Measurements from ENCODE around the gene TNFRSF13B. TPM values are rescaled to one million over a fixed set of nuclear protein-coding genes. Genes with fewer than 3 reads are reported as not detected.
"Not testable (repeated sequence)": the region's sequence is repeated elsewhere in the genome, so short reads cannot be mapped to it uniquely, and the experiment has no call there.

TNFRSF13B gene
- total RNA-seq, 1 donor from 2014 or later = not detected

DNA sequence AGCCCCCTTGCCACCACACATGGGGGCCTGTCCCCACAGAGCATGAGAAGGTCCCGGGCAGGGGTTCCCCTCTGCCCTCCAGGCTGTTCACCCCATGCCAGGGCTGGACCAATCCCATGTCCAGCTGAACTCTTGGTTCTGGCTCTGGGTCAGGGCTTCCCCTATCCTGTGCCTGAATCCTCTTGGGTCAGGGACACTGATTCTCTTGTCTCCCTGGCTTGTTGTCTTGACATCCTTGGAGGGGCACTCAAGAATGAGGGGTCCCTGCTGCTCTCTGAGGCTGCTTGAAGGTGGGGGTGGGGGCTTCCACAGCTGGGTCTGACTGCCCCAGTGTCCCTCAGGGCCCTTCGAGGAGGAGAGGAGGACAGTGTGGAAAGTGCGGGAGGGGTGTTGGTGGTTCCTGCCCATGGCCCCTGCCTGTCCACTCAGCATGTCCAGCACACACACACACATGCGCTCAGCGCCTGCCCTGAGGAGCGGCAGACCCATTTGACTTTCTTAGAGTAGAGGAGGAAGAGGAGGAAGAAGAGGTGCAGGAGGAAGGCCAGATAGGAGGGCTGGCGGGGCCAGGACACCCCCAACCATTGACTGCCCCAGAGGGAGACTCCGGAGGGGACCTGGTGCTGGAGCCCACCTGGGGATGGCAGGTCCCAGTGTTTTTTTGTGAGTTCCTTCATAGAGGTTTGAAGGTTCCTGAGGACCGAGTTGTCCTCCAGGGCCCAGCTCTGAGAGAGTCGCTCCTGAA is 47.0 kb downstream of the TNFRSF13B start:
- H3K9me3 Mint-ChIP-seq (ENCODE audit: low read depth) = no peaks in the 10 kb centered on the region
- H3K4me3 Mint-ChIP-seq (ENCODE audit: low read depth) = no peak overlapping the region
- TF ChIP-seq, protein P1, sequence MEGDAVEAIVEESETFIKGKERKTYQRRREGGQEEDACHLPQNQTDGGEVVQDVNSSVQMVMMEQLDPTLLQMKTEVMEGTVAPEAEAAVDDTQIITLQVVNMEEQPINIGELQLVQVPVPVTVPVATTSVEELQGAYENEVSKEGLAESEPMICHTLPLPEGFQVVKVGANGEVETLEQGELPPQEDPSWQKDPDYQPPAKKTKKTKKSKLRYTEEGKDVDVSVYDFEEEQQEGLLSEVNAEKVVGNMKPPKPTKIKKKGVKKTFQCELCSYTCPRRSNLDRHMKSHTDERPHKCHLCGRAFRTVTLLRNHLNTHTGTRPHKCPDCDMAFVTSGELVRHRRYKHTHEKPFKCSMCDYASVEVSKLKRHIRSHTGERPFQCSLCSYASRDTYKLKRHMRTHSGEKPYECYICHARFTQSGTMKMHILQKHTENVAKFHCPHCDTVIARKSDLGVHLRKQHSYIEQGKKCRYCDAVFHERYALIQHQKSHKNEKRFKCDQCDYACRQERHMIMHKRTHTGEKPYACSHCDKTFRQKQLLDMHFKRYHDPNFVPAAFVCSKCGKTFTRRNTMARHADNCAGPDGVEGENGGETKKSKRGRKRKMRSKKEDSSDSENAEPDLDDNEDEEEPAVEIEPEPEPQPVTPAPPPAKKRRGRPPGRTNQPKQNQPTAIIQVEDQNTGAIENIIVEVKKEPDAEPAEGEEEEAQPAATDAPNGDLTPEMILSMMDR (IDR thresholded peaks at IDR 0.05; ENCODE audit: unreplicated experiment) = no peak
- DNase-seq (ENCODE audit: low spot score, unreplicated experiment) = no peak
- H3K4me1 Mint-ChIP-seq (ENCODE audit: low read depth) = no peaks in the 10 kb centered on the region
- no peak overlapping the region for H3K27ac Mint-ChIP-seq
- H3K27me3 Mint-ChIP-seq = peaks cover 2% of the 10 kb centered on the region
- no peaks in the 10 kb centered on the region for H3K36me3 Mint-ChIP-seq (ENCODE audit: insufficient read depth)

DNA sequence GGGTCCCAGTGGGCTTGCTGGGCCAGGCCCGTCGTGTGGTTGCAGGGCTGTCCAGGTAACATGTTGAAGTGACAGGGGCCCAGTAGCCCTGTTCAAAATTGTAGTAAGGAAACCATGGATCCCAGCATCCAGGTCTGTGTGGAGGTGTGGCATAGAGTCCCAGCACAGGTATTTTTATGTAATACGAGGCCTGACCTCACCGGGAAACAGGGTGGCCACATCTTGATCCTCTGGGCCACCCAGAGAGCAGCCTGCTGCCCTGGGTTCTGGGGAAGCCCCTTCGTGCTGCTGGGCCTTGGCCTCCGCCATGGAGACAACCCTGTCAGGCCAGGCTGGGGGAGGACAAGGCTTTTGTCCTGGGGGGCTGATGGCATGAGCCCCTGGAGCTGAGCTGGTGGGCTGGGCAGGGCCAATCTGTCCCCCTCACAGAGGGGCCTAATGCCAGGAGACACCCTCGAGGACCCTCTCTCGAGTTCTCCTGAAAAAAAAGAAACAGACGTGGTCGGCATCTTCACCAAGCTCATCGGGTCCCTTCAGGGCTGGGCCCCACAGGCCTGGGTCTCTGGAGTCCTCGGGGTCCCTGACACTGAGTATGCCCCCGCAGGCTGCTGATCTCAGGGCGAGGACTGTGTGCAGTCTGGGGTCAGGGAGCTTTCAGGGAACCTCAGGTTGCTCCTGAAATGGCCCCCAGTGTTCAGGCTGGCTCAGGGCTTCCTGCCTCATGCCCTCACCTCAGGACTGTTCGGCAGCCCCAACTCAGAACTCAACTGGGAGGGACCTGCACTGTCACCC is 47.8 kb downstream of the TNFRSF13B start:
- no peak overlapping the region for H3K27ac Mint-ChIP-seq
- no peaks in the 10 kb centered on the region for H3K36me3 Mint-ChIP-seq (ENCODE audit: insufficient read depth)
- H3K4me1 Mint-ChIP-seq (ENCODE audit: low read depth) = no peaks in the 10 kb centered on the region
- H3K9me3 Mint-ChIP-seq (ENCODE audit: low read depth) = no peaks in the 10 kb centered on the region
- H3K4me3 Mint-ChIP-seq (ENCODE audit: low read depth) = no peak overlapping the region
- TF ChIP-seq, protein P1 (IDR thresholded peaks at IDR 0.05; ENCODE audit: unreplicated experiment) = no peak
- peaks cover 2% of the 10 kb centered on the region for H3K27me3 Mint-ChIP-seq
- no peak for DNase-seq (ENCODE audit: low spot score, unreplicated experiment)

DNA sequence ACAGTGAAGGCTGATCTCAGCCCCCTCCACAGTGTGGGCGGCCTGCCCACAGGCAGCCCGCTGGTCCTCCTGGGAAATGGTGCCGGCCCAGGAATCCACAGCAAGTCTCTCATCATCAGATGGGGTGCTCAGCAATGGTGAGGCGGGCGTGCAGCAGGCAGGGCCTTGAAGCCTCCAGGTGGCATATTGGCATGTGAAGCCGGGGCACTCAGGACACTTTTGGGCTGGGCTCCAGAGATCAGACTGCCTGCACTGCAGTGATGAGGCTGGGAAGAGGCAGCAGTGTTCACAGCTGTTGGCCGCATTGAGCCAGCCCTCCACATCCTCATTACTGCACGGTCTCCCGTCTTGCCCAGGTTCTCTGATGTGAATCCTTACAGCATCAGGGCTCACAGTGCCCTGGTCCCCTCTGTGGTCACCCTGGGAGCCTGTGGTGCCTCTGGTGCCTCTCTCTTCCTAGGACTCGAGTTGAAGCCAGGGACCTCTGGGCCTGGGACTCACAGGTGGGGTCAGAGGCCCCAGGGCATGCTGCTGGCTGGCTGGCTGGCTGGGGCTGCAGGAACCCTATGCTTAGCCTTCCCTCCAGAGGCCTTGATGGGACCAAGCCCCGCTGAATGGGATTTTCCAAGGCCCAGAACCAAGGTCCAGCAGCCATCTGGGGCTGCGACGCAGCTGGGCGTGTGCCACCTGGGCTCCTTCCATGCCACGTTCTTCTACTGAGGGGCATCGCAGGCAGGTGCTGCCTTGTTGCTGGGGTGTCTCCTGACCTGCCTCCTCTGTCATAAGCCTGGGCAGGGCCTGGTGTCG is 48.6 kb downstream of the TNFRSF13B start:
- Mint-ChIP-seq H3K27ac (no peak overlapping the region), H3K4me1 (ENCODE audit: low read depth) (peaks cover under 1% of the 10 kb centered on the region), H3K36me3 (ENCODE audit: insufficient read depth) (no peaks in the 10 kb centered on the region), H3K27me3 (peaks cover 2% of the 10 kb centered on the region), H3K4me3 (ENCODE audit: low read depth) (no peak overlapping the region), H3K9me3 (ENCODE audit: low read depth) (no peaks in the 10 kb centered on the region)
- TF ChIP-seq, protein P1 (IDR thresholded peaks at IDR 0.05; ENCODE audit: unreplicated experiment) = no peak
- no peak for DNase-seq (ENCODE audit: low spot score, unreplicated experiment)

DNA sequence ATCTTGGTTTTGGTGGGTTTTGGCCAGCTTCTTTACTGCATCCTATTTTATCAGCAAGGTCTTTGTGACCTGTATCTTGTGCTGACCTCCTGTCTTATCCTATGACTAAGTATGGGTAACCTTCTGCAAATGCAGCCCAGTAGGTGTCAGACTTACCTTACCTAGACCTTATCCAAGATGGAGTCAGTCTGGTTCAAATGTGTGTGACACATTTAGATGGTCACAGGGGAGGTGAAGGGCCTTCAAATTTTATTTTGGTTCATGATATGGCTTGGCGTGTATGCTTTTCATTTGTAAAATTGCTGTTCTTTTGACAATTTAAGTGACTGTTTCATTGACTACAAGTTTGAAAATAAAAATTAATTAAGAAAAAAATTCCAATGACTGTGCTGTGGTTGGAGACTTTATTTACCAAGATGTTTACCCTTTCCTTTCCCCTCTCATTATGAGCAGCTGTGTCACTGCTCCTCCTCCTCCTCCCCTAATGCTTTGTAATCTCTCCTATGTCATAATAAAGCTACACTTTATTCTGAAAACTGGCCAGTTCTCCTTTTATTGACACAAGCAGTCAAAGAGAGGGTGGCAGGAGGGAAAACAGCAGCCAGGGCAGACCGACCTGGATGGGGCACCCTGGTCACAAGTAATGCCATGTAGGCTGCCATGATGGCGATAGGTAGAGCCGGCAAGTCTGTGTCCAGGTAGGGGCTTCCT is 49.4 kb downstream of the TNFRSF13B start:
- TF ChIP-seq, protein P1 (IDR thresholded peaks at IDR 0.05; ENCODE audit: unreplicated experiment) = no peak
- Mint-ChIP-seq H3K9me3 (ENCODE audit: low read depth) (no peaks in the 10 kb centered on the region), H3K27ac (no peak overlapping the region), H3K4me1 (ENCODE audit: low read depth) (peaks cover 1% of the 10 kb centered on the region), H3K4me3 (ENCODE audit: low read depth) (no peak overlapping the region), H3K36me3 (ENCODE audit: insufficient read depth) (no peaks in the 10 kb centered on the region), H3K27me3 (peaks cover 2% of the 10 kb centered on the region)
- no peak for DNase-seq (ENCODE audit: low spot score, unreplicated experiment)

DNA sequence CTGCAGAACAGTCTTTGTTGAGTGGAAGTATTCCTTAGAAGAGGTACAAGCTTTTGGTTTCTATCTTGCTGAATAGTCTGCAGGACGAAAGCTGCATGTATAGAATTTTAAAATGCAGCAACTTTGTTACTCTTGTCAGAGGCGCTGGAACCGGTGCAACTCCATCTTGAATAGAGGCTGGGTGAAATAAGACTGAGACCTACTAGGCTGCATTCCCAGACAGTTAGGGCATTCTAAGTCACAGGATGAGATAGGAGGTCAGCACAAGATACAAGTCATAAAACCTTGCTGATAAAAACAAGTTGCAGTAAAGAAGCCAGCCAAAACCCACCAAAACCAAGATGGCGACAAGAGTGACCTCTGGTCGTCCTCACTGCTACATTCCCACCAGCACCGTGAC is 50.5 kb downstream of the TNFRSF13B start:
- not testable (repeated sequence) for DNase-seq (ENCODE audit: low spot score, unreplicated experiment); H3K9me3 Mint-ChIP-seq (ENCODE audit: low read depth); H3K27ac Mint-ChIP-seq; H3K36me3 Mint-ChIP-seq (ENCODE audit: insufficient read depth); H3K4me1 Mint-ChIP-seq (ENCODE audit: low read depth); H3K4me3 Mint-ChIP-seq (ENCODE audit: low read depth); H3K27me3 Mint-ChIP-seq

Data from progenitor cell of endocrine pancreas (in vitro differentiated cells).